GM12878 (cell line): ENCODE measurements around the gene PRDM15. TPM values are rescaled to one million over a fixed set of nuclear protein-coding genes. Genes with fewer than 3 reads are reported as not detected.

Experiments
- ATAC-seq: fragments of 200-7000 bp; cut with Tn5 transposase; 3 replicates; pipeline ENCODE4 v1.9.1; 2020; ENCODE audit warnings: mild to moderate bottlenecking, moderate library complexity
- BruUV-seq: library from RNA; stranded (reverse); fragments of 400-500 nt; replicated peaks from 2 replicates; lab custom pipeline; 2021; lab: Mats Ljungman, UMichigan
- CTCF ChIA-PET: fragments of 300-600 bp; sonication (Branson Sonifier 250); formaldehyde crosslinking; extraction: SDS; loops from one replicate; lab custom pipeline; 2021; ENCODE audit warnings: inconsistent platforms; lab: Yijun Ruan, JAX
- POLR2A ChIA-PET: fragments of 350-600 bp; formaldehyde crosslinking; extraction: SDS; loops from one replicate; lab custom pipeline; 2021; ENCODE audit warnings: inconsistent platforms; lab: Charles Lee
- RAD21 ChIA-PET: fragments of 300-600 bp; sonication (Branson Sonifier 250); formaldehyde crosslinking; loops from one replicate; lab custom pipeline; 2023; ENCODE audit warnings: antibody characterized with exemption; ENCODE audit not compliant: unreplicated experiment; lab: Charles Lee
- SMC1A ChIA-PET: fragments of 300-600 bp; sonication (Branson Sonifier 250); formaldehyde crosslinking; loops from one replicate; lab custom pipeline; 2023; ENCODE audit not compliant: unreplicated experiment, uncharacterized antibody; lab: Charles Lee
- DNase-seq: peaks from one replicate; pipeline ENCODE4 v3.0.0-alpha.2; 2011; ENCODE audit warnings: low read depth, low spot score
- FAIRE-seq: peaks from 3 replicates; lab custom pipeline; 2011; peaks lifted over from hg19 to GRCh38; lab: Jason Lieb, UNC
- H2AFZ ChIP-seq: 2 replicates; pipeline ENCODE4 v1.6.0; 2011; ENCODE audit warnings: low read depth, low read length, control low read depth; ENCODE audit not compliant: control insufficient read depth
- H3K27ac ChIP-seq: 2 replicates; pipeline ENCODE4 v1.5.1; 2011; ENCODE audit warnings: control low read depth; ENCODE audit not compliant: control insufficient read depth, insufficient read depth
- H3K27me3 ChIP-seq, 2 experiments: replicated peaks in 1 of 2; 2 replicates each; pipeline versions ENCODE4 v1.6.0 to v1.6.1; 2011; ENCODE audit warnings: low read length in 1 of 2; ENCODE audit not compliant: control insufficient read depth in 2 of 2, insufficient read depth in 2 of 2
- H3K36me3 ChIP-seq, 2 experiments: 2 replicates each; pipeline ENCODE4 v1.5.1; 2011; ENCODE audit warnings: low read length in 1 of 2; ENCODE audit not compliant: control insufficient read depth in 2 of 2, insufficient read depth in 2 of 2
- H3K4me1 ChIP-seq: 2 replicates; pipeline ENCODE4 v1.6.1; 2011; ENCODE audit warnings: mild to moderate bottlenecking, low read length, moderate library complexity, mixed read lengths; ENCODE audit not compliant: control insufficient read depth, insufficient read depth
- H3K4me2 ChIP-seq: 2 replicates; pipeline ENCODE4 v1.6.0; 2011; ENCODE audit warnings: control low read depth; ENCODE audit not compliant: control insufficient read depth, insufficient read depth
- H3K4me3 ChIP-seq: fragments of 200-600 bp; sonication (generic); 2 replicates; pipeline ENCODE4 v1.5.1; 2016
- H3K79me2 ChIP-seq: 2 replicates; pipeline ENCODE4 v1.6.0; 2011; ENCODE audit warnings: low read length; ENCODE audit not compliant: control insufficient read depth, insufficient read depth
- H3K9ac ChIP-seq: 2 replicates; pipeline ENCODE4 v1.8.0; 2011; ENCODE audit warnings: low read length, control low read depth, mixed read lengths; ENCODE audit not compliant: control insufficient read depth, insufficient read depth
- H3K9me3 ChIP-seq: replicated peaks from 3 replicates; pipeline ENCODE4 v1.5.1; 2011; ENCODE audit warnings: mild to moderate bottlenecking, low read length; ENCODE audit not compliant: control insufficient read depth, insufficient read depth
- H4K20me1 ChIP-seq: 2 replicates; pipeline ENCODE4 v1.6.0; 2011; ENCODE audit not compliant: control insufficient read depth, insufficient read depth
- FOXK2 ChIP-seq: fragments of 450-650 bp; IDR thresholded peaks from 2 replicates; pipeline ENCODE4 v1.6.1; 2017; ENCODE audit warnings: mild to moderate bottlenecking, moderate library complexity
- HDAC2 ChIP-seq: fragments of 200-600 bp; sonication (generic); IDR thresholded peaks from 2 replicates; pipeline ENCODE4 v1.6.1; 2017
- MXI1 ChIP-seq: fragments of 150-350 bp; IDR thresholded peaks from 2 replicates; pipeline ENCODE4 v1.6.1; 2011; ENCODE audit warnings: low read depth, mild to moderate bottlenecking, inconsistent platforms, low read length, improper control_type of control experiment
- MYB ChIP-seq: fragments of 150-350 bp; IDR thresholded peaks from 2 replicates; pipeline ENCODE4 v1.6.1; 2014; ENCODE audit warnings: mild to moderate bottlenecking, low read depth, low read length, borderline replicate concordance
- NFXL1 ChIP-seq: fragments of 450-650 bp; IDR thresholded peaks from 2 replicates; pipeline ENCODE4 v1.6.1; 2017; ENCODE audit warnings: antibody characterized with exemption, mild to moderate bottlenecking, borderline replicate concordance
- RUNX3 ChIP-seq: IDR thresholded peaks from 2 replicates; pipeline ENCODE4 v1.6.1; 2012; ENCODE audit warnings: low read length, inconsistent platforms
- SMAD1 ChIP-seq: fragments of 450-650 bp; IDR thresholded peaks from 2 replicates; pipeline ENCODE4 v1.6.1; 2018; ENCODE audit warnings: mild to moderate bottlenecking, low read depth; ENCODE audit not compliant: partially characterized antibody
- SMAD5 ChIP-seq: IDR thresholded peaks from 2 replicates; pipeline ENCODE4 v1.6.1; 2016; ENCODE audit warnings: antibody characterized with exemption, low read depth
- SP1 ChIP-seq: IDR thresholded peaks from one replicate; pipeline ENCODE4 v1.6.1; 2011; ENCODE audit warnings: low read depth, low read length
- SUZ12 ChIP-seq: fragments of 200-600 bp; sonication (generic); IDR thresholded peaks from one replicate; pipeline ENCODE4 v1.6.1; 2018; ENCODE audit warnings: antibody characterized with exemption, mild to moderate bottlenecking; ENCODE audit not compliant: unreplicated experiment
- YBX1 ChIP-seq: fragments of 450-650 bp; IDR thresholded peaks from 2 replicates; pipeline ENCODE4 v1.6.1; 2016; ENCODE audit warnings: antibody characterized with exemption
- YY1 ChIP-seq: IDR thresholded peaks from 2 replicates; pipeline ENCODE4 v1.6.1; 2011; ENCODE audit warnings: low read depth, mild to moderate bottlenecking, low read length
- ZZZ3 ChIP-seq: IDR thresholded peaks from 2 replicates; pipeline ENCODE4 v1.6.1; 2011; ENCODE audit warnings: low read depth; ENCODE audit not compliant: control insufficient read depth, insufficient read length
- WGBS: methylation state at CpG from one replicate; pipeline ENCODE4 v1.1.6; 2016; ENCODE audit warnings: low lambda C conversion rate; ENCODE audit not compliant: insufficient replicate concordance, insufficient coverage; ENCODE audit errors: missing lambda C conversion rate; 5-methylcytosine and 5-hydroxymethylcytosine counted together
- in situ Hi-C: fragments of 300-500 bp; cut with MboI; formaldehyde crosslinking; loops from 9 replicates; pipeline ENCODE4 v1.14.3; 2018; ENCODE audit warnings: mixed read lengths
- intact Hi-C: fragments of 100-400 bp; cut with micrococcal nuclease; formaldehyde crosslinking; loops from one replicate; pipeline ENCODE4 v1.14.2; 2022; ENCODE audit not compliant: unreplicated experiment
- polyA plus RNA-seq, 11 experiments: library from polyadenylated mRNA; depleted of rRNA in 4 of 11; unstranded in 6 of 11; stranded (reverse) in 5 of 11; fragments of >200 nt; fragmentation: Nextera tagmentation in 4 of 11; fragmentation: Illumina TruSeq in 1 of 11; extraction: Ambion mirVana in 4 of 11; extraction: Trizol in 1 of 11; gene quantifications; 1 replicate in 1 of 11; 2 replicates in 10 of 11; pipeline versions ENCODE4 v1.2.1 to v1.2.3, GENCODE V29; 2011 to 2016; ENCODE audit warnings: inconsistent platforms in 2 of 11, missing spikeins in 2 of 11, low read depth in 1 of 11
- total RNA-seq, 4 experiments: library from RNA; depleted of rRNA in 3 of 4; stranded (reverse); fragments of >200 nt in 3 of 4; fragmentation: Illumina TruSeq in 1 of 4; extraction: Trizol in 1 of 4; gene quantifications; 2 replicates each; pipeline versions ENCODE4 v1.2.1 to v1.2.3, GENCODE V29; 2013 to 2021
- TF ChIP-seq, protein P1 (sequence below): fragments of 450-650 bp; IDR thresholded peaks from 2 replicates; pipeline ENCODE4 v1.6.1; 2017; ENCODE audit warnings: mild to moderate bottlenecking, low read depth, inconsistent platforms; ENCODE audit not compliant: poor library complexity, severe bottlenecking

Gene PRDM15
- total and polyA plus RNA-seq, 10 of the 15 experiments (the other 5 are each of a cell fraction or from before 2014, with no cell fraction given), result 2.2 to 16.0 (median 8.6) TPM

- Histone ChIP-seq H4K20me1 (no peaks in the 10 kb centered on the region), H3K9me3 (no peaks in the 10 kb centered on the region; the same call in 2 of the 3 replicates), H3K9ac (no peak overlapping the region), H3K4me2 (no peak overlapping the region), H3K27me3 (no peaks in the 10 kb centered on the region), H3K36me3 (peaks cover 1 to 5% of the 10 kb centered on the region in 2 experiments; a peak in 2 of 4 replicates), H2AFZ (no peak overlapping the region), H3K4me1 (no peaks in the 10 kb centered on the region), H3K4me3 (no peak overlapping the region; the same call in 1 of the 2 replicates), H3K79me2 (no peaks in the 10 kb centered on the region)
- BruUV-seq, result no TSS peak
- POLR2A ChIA-PET, result interaction anchor here (0.6 kb wide), 1 partner anchor 10 kb away, joined by 3 read pairs; no protein-coding TSS in a partner anchor
- no peak for FAIRE-seq
- SMC1A ChIA-PET, result no interaction called here
- CTCF ChIA-PET, result no interaction called here
- ATAC-seq, result no peak
- WGBS, result 71% methylated on average over 3 of the region's 3 CpGs
- intact Hi-C loops, result no loop called here
- TF ChIP-seq MXI1, result no peak
- no peak for TF ChIP-seq RUNX3
- TF ChIP-seq SUZ12, result no peak
- no peak for TF ChIP-seq NFXL1
- no peak for TF ChIP-seq FOXK2
- TF ChIP-seq YBX1, result no peak
- TF ChIP-seq SP1, result no peak
- TF ChIP-seq SMAD1, result no peak
- TF ChIP-seq, protein P1, sequence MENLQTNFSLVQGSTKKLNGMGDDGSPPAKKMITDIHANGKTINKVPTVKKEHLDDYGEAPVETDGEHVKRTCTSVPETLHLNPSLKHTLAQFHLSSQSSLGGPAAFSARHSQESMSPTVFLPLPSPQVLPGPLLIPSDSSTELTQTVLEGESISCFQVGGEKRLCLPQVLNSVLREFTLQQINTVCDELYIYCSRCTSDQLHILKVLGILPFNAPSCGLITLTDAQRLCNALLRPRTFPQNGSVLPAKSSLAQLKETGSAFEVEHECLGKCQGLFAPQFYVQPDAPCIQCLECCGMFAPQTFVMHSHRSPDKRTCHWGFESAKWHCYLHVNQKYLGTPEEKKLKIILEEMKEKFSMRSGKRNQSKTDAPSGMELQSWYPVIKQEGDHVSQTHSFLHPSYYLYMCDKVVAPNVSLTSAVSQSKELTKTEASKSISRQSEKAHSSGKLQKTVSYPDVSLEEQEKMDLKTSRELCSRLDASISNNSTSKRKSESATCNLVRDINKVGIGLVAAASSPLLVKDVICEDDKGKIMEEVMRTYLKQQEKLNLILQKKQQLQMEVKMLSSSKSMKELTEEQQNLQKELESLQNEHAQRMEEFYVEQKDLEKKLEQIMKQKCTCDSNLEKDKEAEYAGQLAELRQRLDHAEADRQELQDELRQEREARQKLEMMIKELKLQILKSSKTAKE, result no peak
- TF ChIP-seq HDAC2, result no peak
- TF ChIP-seq ZZZ3, result no peak
- TF ChIP-seq SMAD5, result no peak
- no peak for TF ChIP-seq MYB
- no peak for TF ChIP-seq YY1
- TF ChIP-seq, all 136 proteins: peak for 0
- RAD21 ChIA-PET, result no interaction called here
- in situ Hi-C loops, result no loop called here
- H3K27ac ChIP-seq, result no peak overlapping the region
- no peak for DNase-seq
These were observed 86.4 kb downstream of the PRDM15 start for GRCh38 chr21:41792711-41793110.
